ENCODE measurements around the gene HS3ST1.
"Not testable (repeated sequence)": the region's sequence is repeated elsewhere in the genome, so short reads cannot be mapped to it uniquely, and the experiment has no call there.

The HS3ST1 gene

GRCh38 chr4:11399461-11399971, 29.2 kb downstream of the HS3ST1 start:
- DNase-seq (ENCODE audit: low read depth), result no peak

- DNase-seq (ENCODE audit: low read depth), result no peak
Observed at GRCh38 chr4:11397819-11398610, 30.7 kb downstream of the HS3ST1 start.

GRCh38 chr4:11397146-11397545, 31.5 kb downstream of the HS3ST1 start:
- DNase-seq (ENCODE audit: low read depth), result no peak

GRCh38 chr4:11393551-11393950, 35.1 kb downstream of the HS3ST1 start:
- no peak for DNase-seq (ENCODE audit: low read depth)

- DNase-seq (ENCODE audit: low read depth), result not testable (repeated sequence)
Observed at GRCh38 chr4:11384072-11384471, 44.6 kb downstream of the HS3ST1 start.

- DNase-seq (ENCODE audit: low read depth), result no peak
Observed at GRCh38 chr4:11376571-11376970, 52.1 kb downstream of the HS3ST1 start.

- DNase-seq (ENCODE audit: low read depth), result no peak
Observed at GRCh38 chr4:11376146-11376545, 52.5 kb downstream of the HS3ST1 start.

GRCh38 chr4:11368701-11369115, 60.0 kb downstream of the HS3ST1 start:
- DNase-seq (ENCODE audit: low read depth), result no peak

- DNase-seq (ENCODE audit: low read depth), result no peak
Observed at GRCh38 chr4:11367371-11367770, 61.3 kb downstream of the HS3ST1 start.

- no peak for DNase-seq (ENCODE audit: low read depth)
Observed at GRCh38 chr4:11366859-11367258, 61.8 kb downstream of the HS3ST1 start.

GRCh38 chr4:11365039-11365438, 63.7 kb downstream of the HS3ST1 start:
- no peak for DNase-seq (ENCODE audit: low read depth)

GRCh38 chr4:11359591-11359990, 69.1 kb downstream of the HS3ST1 start:
- DNase-seq (ENCODE audit: low read depth), result no peak

- no peak for DNase-seq (ENCODE audit: low read depth)
Observed at GRCh38 chr4:11355226-11355625, 73.5 kb downstream of the HS3ST1 start.

- no peak for DNase-seq (ENCODE audit: low read depth)
Observed at GRCh38 chr4:11354531-11354930, 74.2 kb downstream of the HS3ST1 start.

GRCh38 chr4:11348449-11349088, 80.1 kb downstream of the HS3ST1 start:
- no peak for DNase-seq (ENCODE audit: low read depth)

GRCh38 chr4:11344916-11345315, 83.8 kb downstream of the HS3ST1 start:
- DNase-seq (ENCODE audit: low read depth), result no peak

- no peak for DNase-seq (ENCODE audit: low read depth)
Observed at GRCh38 chr4:11343536-11343935, 85.2 kb downstream of the HS3ST1 start.

Data from HS-5 (cell line).